Upper lobe of right lung (tissue), 1 donor: ENCODE results near the gene NOL9. TPM values are rescaled to one million over a fixed set of nuclear protein-coding genes. Genes with fewer than 3 reads are reported as not detected.

Experiments
- ATAC-seq: fragments of 200-7000 bp; cut with Tn5 transposase; one replicate; pipeline ENCODE4 v1.9.1; 2020; ENCODE audit warnings: mild to moderate bottlenecking, moderate library complexity
- DNase-seq: peaks from one replicate; pipeline ENCODE4 v3.0.0-alpha.2; 2020
- H3K27ac ChIP-seq: fragments of 200-600 bp; one replicate; pipeline ENCODE4 v1.8.0; 2022
- H3K27me3 ChIP-seq: fragments of 200-600 bp; one replicate; pipeline ENCODE4 v1.8.0; 2022; ENCODE audit warnings: mild to moderate bottlenecking
- H3K36me3 ChIP-seq: fragments of 200-600 bp; one replicate; pipeline ENCODE4 v1.8.0; 2022
- H3K4me1 ChIP-seq: fragments of 200-600 bp; one replicate; pipeline ENCODE4 v1.8.0; 2022
- H3K4me3 ChIP-seq: fragments of 200-600 bp; one replicate; pipeline ENCODE4 v1.8.0; 2022; ENCODE audit warnings: mild to moderate bottlenecking
- H3K9me3 ChIP-seq: fragments of 200-600 bp; one replicate; pipeline ENCODE4 v1.8.0; 2022
- CTCF ChIP-seq: fragments of 200-600 bp; IDR thresholded peaks from one replicate; pipeline ENCODE4 v1.8.0; 2022; ENCODE audit warnings: antibody characterized with exemption
- intact Hi-C: fragments of 100-400 bp; cut with DNase I; formaldehyde crosslinking; loops from one replicate; pipeline ENCODE4 v1.11.0; 2022
- total RNA-seq: library from RNA; stranded (reverse); fragmentation: NEBNext Ultra II Directional; extraction: Animal tissue kit (Norgen Biotek cat#: 25700); gene quantifications from one replicate; pipeline ENCODE4 v1.2.1, GENCODE V29; 2021
- donor health status: DM: no; HTN: yes; CAD: no; lungs with severe emphysema.

NOL9 gene
- total RNA-seq, 1 donor from 2014 or later, result 23.6 TPM

DNA sequence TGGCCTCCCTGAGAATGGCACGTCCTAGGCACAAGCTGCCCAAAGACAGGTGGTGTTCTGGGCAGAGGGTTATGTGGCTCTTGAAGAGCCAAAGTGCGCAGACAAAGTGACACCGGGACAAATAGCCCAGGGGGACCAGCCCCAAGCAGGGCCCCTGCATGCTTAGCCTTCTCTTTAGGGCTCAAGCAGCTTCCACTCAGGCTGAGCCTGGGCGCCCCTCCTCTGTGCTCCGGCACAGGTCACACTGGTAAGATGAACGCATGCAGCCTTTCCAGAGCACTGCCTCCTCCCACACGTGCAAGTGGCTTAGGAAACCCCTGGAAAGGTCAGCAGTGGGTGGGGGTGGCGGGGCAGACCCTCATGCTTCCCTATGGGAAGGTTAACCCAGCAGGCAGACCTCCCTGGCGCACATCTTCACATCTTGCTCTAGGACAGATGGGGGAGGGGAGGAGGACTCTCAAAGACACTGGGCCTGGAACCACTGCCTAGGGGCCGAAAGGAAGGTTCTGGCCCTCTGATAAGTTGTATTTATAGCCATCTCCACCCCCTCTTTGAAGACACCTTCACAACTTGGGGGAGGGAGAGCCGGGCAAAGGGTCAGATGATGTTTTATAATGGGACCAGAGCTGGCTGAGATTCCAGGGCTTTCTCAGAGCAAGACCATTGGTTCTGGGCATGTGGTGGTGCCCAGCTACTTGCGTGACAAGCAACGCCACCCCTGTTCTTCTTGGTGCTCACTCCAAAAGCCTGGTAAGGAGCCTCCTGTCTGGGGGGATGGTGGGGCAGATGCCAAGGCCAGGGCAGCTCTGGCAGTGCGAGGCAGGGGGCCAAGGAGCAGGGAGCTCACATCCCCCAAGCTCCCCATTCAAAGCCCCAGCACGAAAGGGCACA lies 42.8 kb upstream of the NOL9 start:
- no peak for TF ChIP-seq CTCF
- peaks cover 33% of the 10 kb centered on the region for H3K4me1 ChIP-seq
- H3K27me3 ChIP-seq, result no peaks in the 10 kb centered on the region
- no peak overlapping the region for H3K27ac ChIP-seq
- no peaks in the 10 kb centered on the region for H3K9me3 ChIP-seq
- H3K4me3 ChIP-seq, result no peak overlapping the region
- intact Hi-C loops, result no loop called here
- DNase-seq (no peak), ATAC-seq (no peak)
- H3K36me3 ChIP-seq, result peaks cover 68% of the 10 kb centered on the region

GRCh38 chr1:6596351-6596750 lies 42.0 kb upstream of the NOL9 start:
- Histone ChIP-seq H3K4me3 (no peak overlapping the region), H3K36me3 (peaks cover 69% of the 10 kb centered on the region), H3K9me3 (no peaks in the 10 kb centered on the region), H3K27me3 (no peaks in the 10 kb centered on the region), H3K27ac (no peak overlapping the region), H3K4me1 (peaks cover 33% of the 10 kb centered on the region)
- no peak for DNase-seq
- no peak for TF ChIP-seq CTCF
- intact Hi-C loops, result no loop called here
- ATAC-seq, result no peak

- Histone ChIP-seq H3K36me3 (peaks cover 76% of the 10 kb centered on the region), H3K4me3 (no peak overlapping the region), H3K27me3 (no peaks in the 10 kb centered on the region), H3K27ac (no peak overlapping the region), H3K9me3 (no peaks in the 10 kb centered on the region), H3K4me1 (peaks cover 29% of the 10 kb centered on the region)
- no peak for DNase-seq
- ATAC-seq, result no peak
- no peak for TF ChIP-seq CTCF
- intact Hi-C loops, result no loop called here
Measured at GRCh38 chr1:6594977-6595740, 40.8 kb upstream of the NOL9 start.

DNA sequence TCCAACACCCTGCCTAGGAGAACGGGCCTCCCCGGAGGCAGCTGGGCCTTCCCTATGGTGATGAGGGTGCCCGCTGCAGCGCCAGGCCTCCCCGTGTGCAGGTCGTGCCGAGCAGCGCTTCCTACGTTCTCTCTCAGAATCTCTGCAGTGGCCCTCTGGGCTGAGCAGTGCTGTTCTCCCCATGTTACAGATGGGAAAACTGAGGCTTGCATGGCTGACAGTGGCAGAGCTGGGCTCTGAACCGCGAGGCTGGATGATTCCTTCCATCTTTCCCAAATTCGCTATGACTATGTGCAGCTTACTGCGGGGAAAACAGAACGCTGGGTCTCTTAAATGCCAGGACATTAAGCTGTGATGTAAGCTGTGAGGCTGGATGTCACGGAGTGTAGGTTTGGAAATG lies 39.5 kb upstream of the NOL9 start:
- no peaks in the 10 kb centered on the region for H3K27me3 ChIP-seq
- no peaks in the 10 kb centered on the region for H3K9me3 ChIP-seq
- no peak overlapping the region for H3K4me3 ChIP-seq
- H3K4me1 ChIP-seq, result peaks cover 16% of the 10 kb centered on the region
- no peak for TF ChIP-seq CTCF
- ATAC-seq, result no peak
- DNase-seq, result no peak
- intact Hi-C loops, result no loop called here
- no peak overlapping the region for H3K27ac ChIP-seq
- H3K36me3 ChIP-seq, result peaks cover 89% of the 10 kb centered on the region

- ATAC-seq, result no peak
- no peak overlapping the region for H3K27ac ChIP-seq
- intact Hi-C loops, result no loop called here
- TF ChIP-seq CTCF, result no peak
- no peaks in the 10 kb centered on the region for H3K27me3 ChIP-seq
- H3K36me3 ChIP-seq, result peaks cover 89% of the 10 kb centered on the region
- no peak overlapping the region for H3K4me3 ChIP-seq
- peaks cover 14% of the 10 kb centered on the region for H3K4me1 ChIP-seq
- H3K9me3 ChIP-seq, result no peaks in the 10 kb centered on the region
- no peak for DNase-seq
Measured at GRCh38 chr1:6592865-6593593, 38.7 kb upstream of the NOL9 start.
